Lower leg skin (tissue), 3 donors: ENCODE measurements around the gene ZFAND3.

Source experiments
- CTCF ChIP-seq, 3 donors: fragments of 450-650 bp; IDR thresholded peaks; one replicate each; pipeline ENCODE4 v1.5.1; 2016; ENCODE audit warnings: antibody characterized with exemption in 3 of 3, mild to moderate bottlenecking in 3 of 3, moderate library complexity in 2 of 3
- POLR2A ChIP-seq, 2 donors: fragments of 450-650 bp; IDR thresholded peaks; one replicate each; pipeline ENCODE4 v1.6.1; 2016 to 2017; ENCODE audit warnings: antibody characterized with exemption in 2 of 2, mild to moderate bottlenecking in 1 of 2, moderate library complexity in 1 of 2

GRCh38 chr6:37940074-37940847 lies 120.7 kb downstream of the ZFAND3 start:
- no peak for TF ChIP-seq CTCF (IDR thresholded peaks at IDR 0.05)
- TF ChIP-seq POLR2A (IDR thresholded peaks at IDR 0.05) = no peak
